HepG2 (cell line): ENCODE measurements around the gene GPRC5B.

Experiments
- ATF3 ChIP-seq: sonication (generic); formaldehyde crosslinking; IDR thresholded peaks from 2 replicates; pipeline ENCODE4 v1.4.0; 2020; ENCODE audit warnings: missing genetic modification reagents
- SMAD1 ChIP-seq: sonication (generic); formaldehyde crosslinking; IDR thresholded peaks from 2 replicates; pipeline ENCODE4 v1.4.0; 2020; ENCODE audit warnings: missing genetic modification reagents, low read depth, mild to moderate bottlenecking, borderline replicate concordance
- YY1 ChIP-seq: IDR thresholded peaks from 2 replicates; pipeline ENCODE4 v1.6.1; 2011; ENCODE audit warnings: low read length, low read depth, moderate library complexity, mild to moderate bottlenecking; ENCODE audit not compliant: insufficient read depth, insufficient replicate concordance
- ZBTB33 ChIP-seq: sonication (generic); formaldehyde crosslinking; IDR thresholded peaks from 2 replicates; pipeline ENCODE4 v1.4.0; 2020; ENCODE audit warnings: missing genetic modification reagents
- ZFX ChIP-seq: sonication (generic); formaldehyde crosslinking; IDR thresholded peaks from 2 replicates; pipeline ENCODE4 v1.4.0; 2020; ENCODE audit warnings: mild to moderate bottlenecking, low read depth, missing genetic modification reagents, moderate library complexity
- ZNF224 ChIP-seq: sonication (generic); formaldehyde crosslinking; IDR thresholded peaks from 2 replicates; pipeline ENCODE4 v1.5.0; 2020; ENCODE audit warnings: mild to moderate bottlenecking, missing genetic modification reagents
- ZNF260 ChIP-seq: sonication (generic); formaldehyde crosslinking; IDR thresholded peaks from 2 replicates; pipeline ENCODE4 v1.4.0; 2020; ENCODE audit warnings: missing genetic modification reagents, low read depth, mild to moderate bottlenecking, borderline replicate concordance
- ZNF670 ChIP-seq: sonication (generic); formaldehyde crosslinking; IDR thresholded peaks from 2 replicates; pipeline ENCODE4 v1.8.0; 2022; ENCODE audit warnings: mild to moderate bottlenecking, missing genetic modification reagents, borderline replicate concordance
- ZNF879 ChIP-seq: sonication (generic); formaldehyde crosslinking; IDR thresholded peaks from 2 replicates; pipeline ENCODE4 v1.8.1; 2023; ENCODE audit warnings: missing genetic modification reagents
- TF ChIP-seq, protein P1 (sequence below), 2 experiments: sonication (generic) in 1 of 2; formaldehyde crosslinking in 1 of 2; IDR thresholded peaks; 2 replicates each; pipeline versions ENCODE4 v1.5.1 to v1.6.1; 2011 to 2020; ENCODE audit warnings: borderline replicate concordance in 1 of 2, low read depth in 1 of 2, low read length in 1 of 2, mild to moderate bottlenecking in 1 of 2, missing genetic modification reagents in 1 of 2, moderate library complexity in 1 of 2

GRCh38 chr16:19860166-19861041 lies 24.2 kb downstream of the GPRC5B start:
- TF ChIP-seq ZNF670 (CRISPR knock-in tag) (no peak), ZNF224 (CRISPR knock-in tag) (no peak), ZNF879 (CRISPR knock-in tag) (no peak), SMAD1 (CRISPR knock-in tag) (no peak), ZFX (CRISPR knock-in tag) (no peak), ZBTB33 (CRISPR knock-in tag) (no peak), YY1 (no peak), ATF3 (CRISPR knock-in tag) (no peak), ZNF260 (no peak)
- TF ChIP-seq, protein P1, sequence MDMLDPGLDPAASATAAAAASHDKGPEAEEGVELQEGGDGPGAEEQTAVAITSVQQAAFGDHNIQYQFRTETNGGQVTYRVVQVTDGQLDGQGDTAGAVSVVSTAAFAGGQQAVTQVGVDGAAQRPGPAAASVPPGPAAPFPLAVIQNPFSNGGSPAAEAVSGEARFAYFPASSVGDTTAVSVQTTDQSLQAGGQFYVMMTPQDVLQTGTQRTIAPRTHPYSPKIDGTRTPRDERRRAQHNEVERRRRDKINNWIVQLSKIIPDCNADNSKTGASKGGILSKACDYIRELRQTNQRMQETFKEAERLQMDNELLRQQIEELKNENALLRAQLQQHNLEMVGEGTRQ (IDR thresholded peaks at IDR 0.05; ENCODE audit: low read depth, low read length), result no peak
- TF ChIP-seq, protein P1 (CRISPR knock-in tag; IDR thresholded peaks at IDR 0.05; ENCODE audit: borderline replicate concordance), result no peak
